AG09319 (cell line): ENCODE results near the gene SMAD7.

ENCODE experiments used
- DNase-seq: peaks from one replicate; pipeline ENCODE4 v3.0.0-alpha.2; 2010; ENCODE audit warnings: low read depth; ENCODE audit errors: extremely low read depth
- CTCF ChIP-seq: IDR thresholded peaks from 2 replicates; pipeline ENCODE4 v1.5.1; 2011; ENCODE audit warnings: low read depth, mild to moderate bottlenecking, inconsistent platforms, low read length, moderate library complexity

SMAD7 gene

GRCh38 chr18:48950536-48951447 lies at the start of gene SMAD7:
Gene SMAD7 (minus strand): TSS chr18:48950965. CDS start chr18:48950424, 541 bp downstream.
- no peak for DNase-seq
- TF ChIP-seq CTCF = no peak

GRCh38 chr18:48999569-48999968 lies 48.8 kb upstream of the SMAD7 start:
- no peak for DNase-seq
- TF ChIP-seq CTCF = no peak

- peak; percentile 76 for DNase-seq
- TF ChIP-seq CTCF = no peak
Observed at GRCh38 chr18:48997985-48998831, 47.4 kb upstream of the SMAD7 start.

GRCh38 chr18:48997681-48997984 lies 46.9 kb upstream of the SMAD7 start:
- DNase-seq = no peak
- no peak for TF ChIP-seq CTCF

GRCh38 chr18:48996901-48997463 lies 46.2 kb upstream of the SMAD7 start:
- peak; percentile 68 for DNase-seq
- no peak for TF ChIP-seq CTCF

GRCh38 chr18:48996041-48996440 lies 45.3 kb upstream of the SMAD7 start:
- DNase-seq = no peak
- TF ChIP-seq CTCF = no peak
